Mucosa of descending colon (tissue), 3 donors: ENCODE results near the gene WDR93. TPM values are rescaled to one million over a fixed set of nuclear protein-coding genes. Genes with fewer than 3 reads are reported as not detected.

Source experiments
- ATAC-seq: fragments of 200-7000 bp; cut with Tn5 transposase; one replicate; pipeline ENCODE4 v1.9.1; 2020; ENCODE audit warnings: mild to moderate bottlenecking, moderate library complexity
- DNase-seq, 3 donors: peaks; one replicate each; pipeline ENCODE4 v3.0.0-alpha.2; 2020
- H3K36me3 ChIP-seq: fragments of 200-600 bp; one replicate; pipeline ENCODE4 v1.8.0; 2021; ENCODE audit warnings: low read depth, mild to moderate bottlenecking
- H3K4me1 ChIP-seq: fragments of 200-600 bp; one replicate; pipeline ENCODE4 v1.8.0; 2021; ENCODE audit warnings: low read depth, mild to moderate bottlenecking
- H3K4me3 ChIP-seq: fragments of 200-600 bp; one replicate; pipeline ENCODE4 v1.8.0; 2021; ENCODE audit warnings: mild to moderate bottlenecking
- H3K9me3 ChIP-seq: fragments of 200-600 bp; one replicate; pipeline ENCODE4 v1.8.0; 2021; ENCODE audit warnings: mild to moderate bottlenecking
- intact Hi-C, 2 donors: fragments of 100-400 bp; cut with DNase I in 1 of 2; cut with micrococcal nuclease in 1 of 2; formaldehyde crosslinking; loops; one replicate each; pipeline versions ENCODE4 v1.11.0 to v1.11.1; 2022; cut with DNase I, micrococcal nuclease
- total RNA-seq, 3 donors: library from RNA; stranded (reverse); fragmentation: NEBNext Ultra II Directional in 2 of 3; extraction: Animal tissue kit (Norgen Biotek cat#: 25700) in 2 of 3; gene quantifications; one replicate each; pipeline versions ENCODE4 v1.2.1 to v1.2.4, GENCODE V29; 2021 to 2023
- TF ChIP-seq, protein P1 (sequence below): fragments of 200-600 bp; IDR thresholded peaks from one replicate; pipeline ENCODE4 v1.8.0; 2022; ENCODE audit warnings: antibody characterized with exemption, mild to moderate bottlenecking
- donor health status: DM: no; HTN: no; CAD: no; lungs with moderate emphysema.
- donor health status: DM: no; HTN: no; CAD: no.
- donor health status: DM: no; HTN: yes; CAD: no.

Gene WDR93
- total RNA-seq, 3 donors from 2014 or later: 0.14 TPM; not detected in 2

DNA sequence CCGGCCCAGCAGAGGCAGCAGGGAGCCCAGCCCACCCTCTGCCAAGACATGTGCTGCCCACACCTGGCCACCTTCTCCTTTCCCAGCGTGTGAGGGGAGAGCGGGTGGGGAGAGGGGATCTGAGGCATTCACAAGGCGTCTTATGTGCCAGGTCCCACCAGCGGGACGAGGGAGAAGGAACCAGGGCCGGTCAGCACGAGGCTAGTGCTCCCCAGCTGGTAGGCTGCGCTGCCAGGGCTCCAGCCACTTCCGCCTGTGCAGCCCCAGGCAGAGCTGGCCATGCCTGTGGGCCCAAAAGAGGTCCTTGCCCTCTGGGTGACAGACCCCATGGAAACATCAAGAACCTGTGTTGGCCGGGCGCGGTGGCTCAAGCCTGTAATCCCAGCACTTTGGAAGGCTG, 54.5 kb downstream of the WDR93 start:
- intact Hi-C loops: no loop called here
- TF ChIP-seq, protein P1, sequence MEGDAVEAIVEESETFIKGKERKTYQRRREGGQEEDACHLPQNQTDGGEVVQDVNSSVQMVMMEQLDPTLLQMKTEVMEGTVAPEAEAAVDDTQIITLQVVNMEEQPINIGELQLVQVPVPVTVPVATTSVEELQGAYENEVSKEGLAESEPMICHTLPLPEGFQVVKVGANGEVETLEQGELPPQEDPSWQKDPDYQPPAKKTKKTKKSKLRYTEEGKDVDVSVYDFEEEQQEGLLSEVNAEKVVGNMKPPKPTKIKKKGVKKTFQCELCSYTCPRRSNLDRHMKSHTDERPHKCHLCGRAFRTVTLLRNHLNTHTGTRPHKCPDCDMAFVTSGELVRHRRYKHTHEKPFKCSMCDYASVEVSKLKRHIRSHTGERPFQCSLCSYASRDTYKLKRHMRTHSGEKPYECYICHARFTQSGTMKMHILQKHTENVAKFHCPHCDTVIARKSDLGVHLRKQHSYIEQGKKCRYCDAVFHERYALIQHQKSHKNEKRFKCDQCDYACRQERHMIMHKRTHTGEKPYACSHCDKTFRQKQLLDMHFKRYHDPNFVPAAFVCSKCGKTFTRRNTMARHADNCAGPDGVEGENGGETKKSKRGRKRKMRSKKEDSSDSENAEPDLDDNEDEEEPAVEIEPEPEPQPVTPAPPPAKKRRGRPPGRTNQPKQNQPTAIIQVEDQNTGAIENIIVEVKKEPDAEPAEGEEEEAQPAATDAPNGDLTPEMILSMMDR: no peak
- H3K36me3 ChIP-seq: no peaks in the 10 kb centered on the region
- H3K4me3 ChIP-seq: no peak overlapping the region
- DNase-seq: no peak
- peaks cover 17% of the 10 kb centered on the region for H3K4me1 ChIP-seq
- H3K9me3 ChIP-seq: no peaks in the 10 kb centered on the region
- no peak for ATAC-seq

DNA sequence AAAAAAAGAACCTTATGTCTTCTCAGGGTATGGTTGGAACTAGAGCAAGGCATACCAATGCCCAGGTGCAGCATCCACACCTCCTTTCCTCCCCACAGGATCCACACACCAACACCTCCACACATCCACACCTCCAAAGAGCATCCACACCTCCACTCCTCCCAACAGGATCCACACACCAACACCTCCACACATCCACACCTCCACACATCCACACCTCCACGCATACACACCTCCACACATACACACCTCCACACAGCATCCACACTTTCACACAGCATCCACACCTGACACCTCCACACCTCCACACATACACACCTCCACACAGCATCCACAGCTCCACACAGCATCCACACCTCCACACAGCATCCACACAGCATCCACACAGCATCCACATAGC, 55.2 kb downstream of the WDR93 start:
- Histone ChIP-seq H3K36me3 (no peaks in the 10 kb centered on the region), H3K9me3 (no peaks in the 10 kb centered on the region), H3K4me1 (peaks cover 17% of the 10 kb centered on the region), H3K4me3 (no peak overlapping the region)
- no peak for DNase-seq
- TF ChIP-seq, protein P1: no peak
- no peak for ATAC-seq
- intact Hi-C loops: no loop called here

DNA sequence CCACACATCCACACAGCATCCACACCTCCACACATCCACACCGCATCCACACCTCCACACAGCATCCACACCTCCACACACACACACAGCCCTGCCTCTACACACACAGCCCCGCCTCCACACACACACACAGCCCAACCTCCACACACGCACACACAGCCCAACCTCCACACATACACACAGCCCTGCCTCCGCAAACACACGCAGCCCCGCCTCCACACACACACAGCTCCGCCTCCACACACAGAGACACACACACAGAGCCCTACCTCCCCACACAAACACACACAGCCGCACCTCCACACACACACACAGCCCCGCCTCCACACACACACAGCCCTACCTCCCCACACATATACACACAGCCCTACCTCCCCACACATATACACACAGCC, 55.8 kb downstream of the WDR93 start:
- intact Hi-C loops: no loop called here
- Histone ChIP-seq H3K4me3 (no peak overlapping the region), H3K36me3 (no peaks in the 10 kb centered on the region), H3K9me3 (no peaks in the 10 kb centered on the region), H3K4me1 (peaks cover 19% of the 10 kb centered on the region)
- TF ChIP-seq, protein P1: no peak
- ATAC-seq: peak; percentile 19
- DNase-seq: peak in 1 of 3 donors; percentile 57

DNA sequence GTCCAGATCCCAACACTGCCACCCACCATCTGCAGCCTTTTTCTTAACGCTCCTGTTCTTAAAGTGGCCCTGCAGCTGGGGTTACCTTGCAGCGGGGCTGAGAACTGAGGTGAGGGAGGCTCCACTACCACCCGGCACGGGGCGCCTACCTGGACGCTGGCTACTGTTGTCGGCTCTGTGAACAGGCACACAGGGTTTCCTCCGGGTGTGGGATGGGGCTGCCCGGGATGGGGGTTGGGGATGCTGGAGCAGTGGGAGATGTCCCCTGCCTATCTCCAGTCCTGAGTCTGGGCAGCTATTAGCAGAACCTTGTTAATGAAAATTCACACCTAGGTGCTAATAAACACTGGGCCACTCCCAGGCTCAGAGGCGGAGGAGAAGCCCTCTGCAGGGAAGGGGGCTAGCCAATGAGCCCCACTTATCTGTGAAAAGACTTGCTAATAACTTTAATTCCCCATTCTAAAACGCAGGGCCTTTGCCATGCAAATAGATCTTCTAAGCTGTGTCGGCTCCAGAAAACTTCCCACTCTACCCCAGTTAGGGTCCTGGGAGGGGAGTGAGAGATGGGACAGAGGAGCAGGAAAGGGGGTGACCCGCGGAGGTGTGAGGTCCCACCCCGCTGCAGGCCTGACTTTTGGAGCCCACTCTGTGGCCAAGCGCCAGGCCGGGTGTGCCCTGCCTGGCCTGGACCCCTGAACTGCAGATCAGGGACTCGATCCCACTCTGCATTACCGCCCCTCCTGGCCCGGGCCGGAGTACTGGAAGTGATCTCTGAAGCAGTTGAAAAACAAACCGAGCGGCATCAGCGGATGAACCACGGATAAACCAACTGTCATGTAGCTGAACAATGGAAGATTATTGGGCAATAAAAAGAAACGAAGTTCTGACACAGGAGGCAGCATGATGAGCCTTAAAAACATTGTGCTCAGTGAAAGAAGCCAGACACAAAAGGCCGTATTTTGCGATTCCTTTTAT, 57.4 kb downstream of the WDR93 start:
- DNase-seq: no peak
- TF ChIP-seq, protein P1: no peak
- H3K4me1 ChIP-seq: peaks cover 23% of the 10 kb centered on the region
- no peak for ATAC-seq
- no peaks in the 10 kb centered on the region for H3K36me3 ChIP-seq
- intact Hi-C loops: no loop called here
- H3K9me3 ChIP-seq: no peaks in the 10 kb centered on the region
- no peak overlapping the region for H3K4me3 ChIP-seq

DNA sequence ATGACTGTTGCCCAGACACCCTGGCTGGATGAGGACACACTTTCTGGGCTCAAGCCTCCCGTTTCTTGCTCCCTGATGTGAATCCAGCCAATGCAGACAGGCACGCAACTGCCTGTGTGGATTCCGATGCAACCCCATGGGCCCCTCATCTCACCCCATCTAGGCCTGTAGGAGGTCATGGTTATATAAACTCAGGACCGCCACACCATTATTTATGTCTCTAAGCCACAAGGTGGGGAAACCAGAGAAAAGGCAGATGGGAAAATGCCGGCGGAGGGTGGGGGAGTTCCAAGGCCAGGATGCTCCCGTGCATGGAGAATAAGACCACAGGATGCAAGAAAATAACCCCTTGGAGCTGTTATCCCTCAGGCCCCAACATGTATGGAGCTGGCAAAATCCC, 58.4 kb downstream of the WDR93 start:
- TF ChIP-seq, protein P1: no peak
- no peak for DNase-seq
- no peak for ATAC-seq
- H3K4me3 ChIP-seq: no peak overlapping the region
- peaks cover 23% of the 10 kb centered on the region for H3K4me1 ChIP-seq
- no peaks in the 10 kb centered on the region for H3K9me3 ChIP-seq
- H3K36me3 ChIP-seq: no peaks in the 10 kb centered on the region
- intact Hi-C loops: no loop called here
